Activated CD4-positive, alpha-beta T cell treated with anti-CD3 and anti-CD28 coated beads for 24 hours (primary cell): ENCODE data around the gene ALG14.
A peak's percentile ranks its signal among the peaks of the same experiment; 100 is the strongest.
"Not testable (repeated sequence)": the region's sequence is repeated elsewhere in the genome, so short reads cannot be mapped to it uniquely, and the experiment has no call there.

Source experiments
- DNase-seq, 2 donors: peaks; one replicate each; pipeline ENCODE4 v3.0.0-alpha.2; 2020; ENCODE audit warnings: low read depth in 2 of 2

ALG14 gene, protein sequence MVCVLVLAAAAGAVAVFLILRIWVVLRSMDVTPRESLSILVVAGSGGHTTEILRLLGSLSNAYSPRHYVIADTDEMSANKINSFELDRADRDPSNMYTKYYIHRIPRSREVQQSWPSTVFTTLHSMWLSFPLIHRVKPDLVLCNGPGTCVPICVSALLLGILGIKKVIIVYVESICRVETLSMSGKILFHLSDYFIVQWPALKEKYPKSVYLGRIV

DNA sequence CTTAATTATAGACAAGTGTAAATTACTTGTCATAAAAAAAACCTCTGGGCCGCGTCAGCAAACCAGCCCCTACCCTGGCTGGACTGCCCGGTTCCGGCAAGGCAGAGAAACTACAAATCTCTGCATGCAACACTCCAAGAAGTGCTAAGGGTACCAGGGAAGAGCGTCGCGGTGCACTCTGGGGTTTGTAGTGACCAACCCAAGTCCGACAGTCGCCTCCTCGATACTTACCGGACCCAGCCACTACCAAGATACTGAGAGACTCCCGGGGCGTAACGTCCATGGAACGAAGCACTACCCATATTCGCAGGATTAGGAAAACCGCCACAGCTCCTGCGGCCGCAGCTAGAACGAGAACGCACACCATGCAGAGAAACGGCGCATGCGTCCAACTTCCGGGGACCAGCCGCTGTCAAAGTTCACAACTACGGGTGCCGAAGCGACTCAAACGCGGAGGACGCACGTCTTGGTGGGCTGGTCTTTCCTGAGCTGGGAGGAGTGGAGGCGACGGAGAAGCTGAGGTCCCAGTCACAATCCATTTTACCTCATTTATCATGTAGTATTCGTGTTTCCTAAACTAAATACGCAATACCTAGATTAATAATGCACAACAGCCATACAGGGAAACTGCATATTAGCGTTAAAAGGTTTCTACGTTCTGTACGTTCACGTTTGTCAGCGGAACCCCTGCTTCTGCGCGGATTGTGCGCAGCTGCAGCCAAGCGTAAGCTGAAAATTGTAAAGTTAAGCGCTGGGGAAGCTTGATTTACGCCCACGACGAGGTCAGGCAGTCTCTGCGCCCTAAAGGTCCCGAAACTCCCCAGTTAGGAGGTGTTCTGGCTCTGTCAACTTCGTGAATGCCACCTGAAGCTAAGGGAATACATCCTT, at the start of gene ALG14:
TSS of gene ALG14 (minus strand) at position 420 of the 888 bp plus-strand sequence. CDS start at position 367, 53 bp downstream.
- peak; percentile 85 to 86 for DNase-seq

GRCh38 chr1:95122151-95122697, 49.5 kb upstream of the ALG14 start:
- no peak for DNase-seq

GRCh38 chr1:95119273-95119672, 46.5 kb upstream of the ALG14 start:
- no peak for DNase-seq

DNA sequence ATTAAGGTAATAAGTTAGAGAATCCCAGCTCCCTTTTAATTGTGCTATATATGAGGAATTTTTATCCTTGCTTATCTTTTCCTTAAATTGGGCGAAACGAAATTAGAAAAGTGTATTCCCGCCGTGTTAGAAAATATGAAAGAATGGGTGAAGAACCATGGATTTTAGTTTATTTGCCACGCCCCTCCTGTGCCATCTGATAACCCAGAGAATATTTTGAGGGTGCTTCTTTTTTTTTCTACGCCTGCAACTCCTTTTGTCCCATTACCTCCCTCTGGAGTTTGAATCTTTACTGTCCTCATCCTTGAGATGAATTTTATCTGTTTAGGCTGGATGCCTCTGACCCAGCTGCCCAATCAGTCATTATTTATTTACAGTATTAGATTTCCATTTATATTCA, 46.0 kb upstream of the ALG14 start:
- DNase-seq, result no peak

GRCh38 chr1:95118067-95118499, 45.3 kb upstream of the ALG14 start:
- DNase-seq, result no peak

DNA sequence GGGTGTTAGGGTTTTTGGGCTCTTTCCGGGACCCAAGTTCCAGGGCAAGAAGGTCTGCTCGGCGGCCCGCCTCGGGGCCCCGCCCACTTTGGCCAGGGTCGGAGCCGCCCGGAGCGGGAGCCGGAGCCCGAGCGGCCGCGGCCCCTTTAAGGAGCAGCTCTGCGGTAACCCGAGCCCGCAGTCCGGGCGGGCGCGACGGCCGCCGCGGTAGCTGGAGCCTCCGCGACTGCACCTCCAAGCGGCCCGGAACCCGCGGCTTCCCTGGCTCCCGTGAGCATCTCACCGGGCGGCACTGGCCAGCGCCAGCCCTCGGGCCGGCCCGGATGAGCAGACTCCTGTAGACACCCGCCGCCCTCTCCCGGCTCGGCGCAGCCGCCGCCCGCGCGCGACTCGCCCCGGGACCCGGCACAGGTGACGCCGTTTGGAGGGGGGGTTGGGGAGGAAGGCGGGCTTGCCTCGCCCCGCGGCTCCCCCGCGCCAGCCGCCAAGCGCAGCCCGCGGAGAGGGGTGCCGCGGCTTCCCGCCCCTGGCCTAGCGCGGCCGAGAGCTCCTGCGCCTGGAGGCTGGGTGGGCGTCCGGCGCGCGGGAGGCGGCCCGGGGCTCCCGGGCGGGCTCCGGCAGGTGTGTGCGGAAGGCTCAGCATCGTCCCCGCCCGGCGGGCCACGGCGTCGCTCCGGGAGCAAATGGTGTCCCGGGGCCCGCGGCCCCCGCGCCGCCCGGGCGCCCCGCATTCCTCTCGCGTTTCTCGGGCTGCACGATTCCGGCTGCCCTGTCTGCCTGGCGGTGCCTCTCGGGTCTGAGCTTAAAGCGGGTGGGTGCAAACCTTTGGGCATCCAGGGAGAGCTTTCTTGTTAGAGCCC, 44.7 kb upstream of the ALG14 start, which contains the start of gene TLCD4:
TSS of gene TLCD4 (plus strand) at position 149 of the 860 bp plus-strand sequence. CDS start 26,547 bp downstream, outside the sequence.
- DNase-seq, result peak in 1 of 2 donors; percentile 22

- DNase-seq, result peak; percentile 25 to 31
Observed at GRCh38 chr1:95116580-95117206, 43.9 kb upstream of the ALG14 start.

GRCh38 chr1:95115708-95116137, 43.0 kb upstream of the ALG14 start:
- DNase-seq, result no peak

DNA sequence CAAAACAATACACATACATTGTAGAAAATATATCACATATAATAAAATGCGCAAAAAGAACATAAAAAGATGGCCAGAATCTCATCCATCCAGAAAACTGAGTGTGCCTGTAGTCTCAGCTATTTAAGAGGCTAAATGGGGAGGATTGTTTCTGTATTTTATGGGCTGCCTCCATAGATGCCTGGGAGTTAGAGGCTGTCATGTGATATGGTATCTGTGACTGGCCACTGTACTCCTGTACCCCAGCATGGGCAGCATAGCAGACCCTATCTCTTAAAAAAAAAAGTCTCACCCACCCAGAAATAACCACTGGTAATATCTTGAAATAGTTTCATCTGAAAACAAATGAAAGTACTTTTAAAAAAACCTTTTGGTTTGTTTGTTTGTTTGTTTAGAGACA, 40.9 kb upstream of the ALG14 start:
- DNase-seq, result no peak

DNA sequence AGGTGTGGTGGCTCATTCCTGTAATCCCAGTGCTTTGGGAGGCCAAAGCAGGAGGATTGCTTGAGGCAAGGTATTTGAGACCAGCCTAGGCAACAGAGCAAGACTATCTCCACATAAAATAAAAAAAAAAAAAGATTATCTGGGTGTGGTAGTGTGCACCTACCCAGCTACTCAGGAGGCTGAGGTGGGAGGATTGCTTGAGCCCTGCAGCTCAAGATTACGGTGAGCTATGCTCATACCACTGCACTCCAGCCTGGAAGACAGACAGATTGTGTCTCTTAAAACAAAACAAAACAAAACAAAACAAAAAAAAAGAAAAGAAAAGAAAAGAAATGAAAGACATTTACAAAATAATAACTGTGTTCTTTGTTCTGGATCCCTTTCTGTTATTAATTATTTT, 38.3 kb upstream of the ALG14 start:
- no peak for DNase-seq

- DNase-seq, result no peak
Observed at GRCh38 chr1:95108792-95109191, 36.0 kb upstream of the ALG14 start.

GRCh38 chr1:95098196-95098595, 25.4 kb upstream of the ALG14 start:
- no peak for DNase-seq

GRCh38 chr1:95097426-95097825, 24.7 kb upstream of the ALG14 start:
- DNase-seq, result no peak

- no peak for DNase-seq
Observed at GRCh38 chr1:95096218-95096841, 23.6 kb upstream of the ALG14 start.

DNA sequence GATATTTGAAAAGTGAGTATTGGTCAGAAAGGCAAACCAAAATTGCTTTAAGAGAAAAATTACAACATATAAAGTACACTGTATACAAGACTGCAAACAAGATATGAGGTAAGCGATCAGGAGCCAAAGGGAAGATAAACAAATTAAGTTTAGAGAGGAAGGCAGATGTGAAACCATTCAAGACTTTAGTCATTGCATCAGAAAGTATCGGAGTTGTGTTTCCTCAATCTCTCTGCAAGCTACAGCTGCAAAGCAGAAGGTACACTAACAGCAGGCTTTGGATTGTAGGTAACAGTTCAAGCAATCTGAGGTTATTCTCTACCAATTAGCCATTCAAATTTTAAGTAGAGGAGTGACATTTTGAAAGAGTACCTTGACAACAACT, 23.1 kb upstream of the ALG14 start:
- DNase-seq, result no peak

DNA sequence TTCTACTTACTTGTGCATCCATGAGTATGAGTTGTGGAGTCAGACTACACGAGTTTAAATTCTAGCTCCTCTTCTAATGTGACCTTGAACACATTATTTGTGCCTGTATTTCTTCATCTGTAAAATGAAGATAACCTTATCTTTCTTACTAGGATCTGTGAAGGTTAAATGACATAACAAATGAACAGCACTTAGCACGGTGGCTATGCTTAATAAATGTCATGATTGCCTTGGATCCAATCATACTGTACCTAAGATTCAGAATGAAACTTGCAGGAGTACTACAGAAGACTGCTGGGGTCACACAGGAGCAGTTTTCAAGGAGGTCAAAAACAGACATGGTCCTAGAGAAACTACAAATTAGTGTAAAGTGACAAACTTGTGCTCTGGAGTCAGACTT, 22.2 kb upstream of the ALG14 start:
- DNase-seq, result no peak

GRCh38 chr1:95093296-95093695, 20.5 kb upstream of the ALG14 start:
- no peak for DNase-seq

GRCh38 chr1:95092891-95093290, 20.1 kb upstream of the ALG14 start:
- not testable (repeated sequence) for DNase-seq

DNA sequence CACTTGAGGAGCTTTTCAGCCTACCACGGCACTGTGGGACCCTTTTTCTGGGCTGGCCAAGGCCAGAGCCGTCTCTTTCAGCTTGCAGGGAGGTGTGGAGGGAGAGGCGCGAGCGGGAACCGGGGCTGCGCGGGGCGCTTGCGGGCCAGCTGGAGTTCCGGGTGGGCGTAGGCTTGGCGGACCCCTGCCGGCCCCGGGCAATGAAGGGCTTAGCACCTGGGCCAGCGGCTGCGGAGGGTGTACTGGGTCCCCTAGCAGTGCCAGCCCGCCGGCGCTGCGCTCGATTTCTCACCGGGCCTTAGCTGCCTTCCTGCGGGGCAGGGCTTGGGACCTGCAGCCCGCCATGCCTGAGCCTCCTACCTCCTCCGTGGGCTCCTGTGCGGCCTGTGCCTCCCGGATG, 18.5 kb upstream of the ALG14 start:
- DNase-seq, result not testable (repeated sequence)

DNA sequence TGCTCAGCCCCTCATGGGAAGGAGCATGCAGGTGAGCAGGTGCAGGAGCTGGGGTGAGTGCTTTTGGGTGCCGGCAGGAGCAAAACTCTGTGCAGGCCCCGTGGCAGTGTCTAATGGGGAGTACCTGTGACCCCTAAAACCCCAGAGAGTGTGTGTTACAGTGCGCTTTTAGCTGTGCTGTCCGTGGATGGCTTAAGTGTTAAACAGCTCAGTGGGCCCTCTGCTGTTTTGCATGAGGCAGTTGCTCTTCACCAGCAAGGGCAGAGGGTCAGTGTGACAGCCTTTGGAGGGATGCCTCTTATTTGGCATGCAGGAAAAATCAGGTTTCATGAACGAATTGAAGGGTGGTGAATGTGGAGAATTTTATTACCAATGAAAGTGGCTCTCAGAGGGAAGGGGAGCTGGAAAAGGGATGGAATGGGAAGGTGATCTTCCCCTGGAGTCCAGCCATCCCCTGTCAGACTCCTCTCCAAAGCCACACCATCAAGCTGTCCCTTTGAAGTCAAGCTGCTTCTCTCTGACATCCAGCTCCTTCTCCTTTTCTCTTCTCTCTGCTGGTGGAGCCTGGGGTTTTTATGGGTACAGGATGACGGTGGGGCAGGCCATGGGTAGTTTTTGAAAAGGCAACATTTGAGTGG, 17.0 kb upstream of the ALG14 start:
- no peak for DNase-seq
